A673 (cell line): ENCODE measurements around the gene PTGES3.

Experiments used
- CTCF ChIP-seq: fragments of 300-800, 200-600 bp; sonication (generic); conservative IDR thresholded peaks from 2 replicates; pipeline ENCODE4 v1.5.1; 2017; ENCODE audit warnings: low read depth, mild to moderate bottlenecking, antibody characterized with exemption, low read length, moderate library complexity, mixed read lengths
- EZH2 ChIP-seq: fragments of 200-600 bp; sonication (generic); IDR thresholded peaks from 2 replicates; pipeline ENCODE4 v1.6.1; 2017; ENCODE audit warnings: borderline replicate concordance, low read depth, mild to moderate bottlenecking, mixed read lengths, antibody characterized with exemption, low read length; ENCODE audit not compliant: poor library complexity, severe bottlenecking

- TF ChIP-seq CTCF (no peak), EZH2 (no peak)
Measured at GRCh38 chr12:56657416-56658379, 30.4 kb downstream of the PTGES3 start.
